Measurements from ENCODE around the gene MICALL1.

MICALL1 gene

GRCh38 chr22:37989146-37990045 lies 83.3 kb downstream of the MICALL1 start:
- DNase-seq, result no peak

- DNase-seq, result no peak
Observed at GRCh38 chr22:37990301-37990700, 84.2 kb downstream of the MICALL1 start.

GRCh38 chr22:37990862-37991261 lies 84.8 kb downstream of the MICALL1 start:
- DNase-seq, result no peak

GRCh38 chr22:37991731-37992442 lies 85.8 kb downstream of the MICALL1 start:
- no peak for DNase-seq
